Activated CD4-positive, CD25-positive, alpha-beta regulatory T cell (primary cell): Measurements from ENCODE around the gene HCLS1.
A peak's percentile ranks its signal among the peaks of the same experiment; 100 is the strongest.
"Not testable (repeated sequence)": the region's sequence is repeated elsewhere in the genome, so short reads cannot be mapped to it uniquely, and the experiment has no call there.

Experiments used
- DNase-seq, 4 experiments: peaks; one replicate each; lab custom pipeline; 2025; lab: John Stamatoyannopoulos, UW

The HCLS1 gene, protein sequence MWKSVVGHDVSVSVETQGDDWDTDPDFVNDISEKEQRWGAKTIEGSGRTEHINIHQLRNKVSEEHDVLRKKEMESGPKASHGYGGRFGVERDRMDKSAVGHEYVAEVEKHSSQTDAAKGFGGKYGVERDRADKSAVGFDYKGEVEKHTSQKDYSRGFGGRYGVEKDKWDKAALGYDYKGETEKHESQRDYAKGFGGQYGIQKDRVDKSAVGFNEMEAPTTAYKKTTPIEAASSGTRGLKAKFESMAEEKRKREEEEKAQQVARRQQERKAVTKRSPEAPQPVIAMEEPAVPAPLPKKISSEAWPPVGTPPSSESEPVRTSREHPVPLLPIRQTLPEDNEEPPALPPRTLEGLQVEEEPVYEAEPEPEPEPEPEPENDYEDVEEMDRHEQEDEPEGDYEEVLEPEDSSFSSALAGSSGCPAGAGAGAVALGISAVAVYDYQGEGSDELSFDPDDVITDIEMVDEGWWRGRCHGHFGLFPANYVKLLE

DNA sequence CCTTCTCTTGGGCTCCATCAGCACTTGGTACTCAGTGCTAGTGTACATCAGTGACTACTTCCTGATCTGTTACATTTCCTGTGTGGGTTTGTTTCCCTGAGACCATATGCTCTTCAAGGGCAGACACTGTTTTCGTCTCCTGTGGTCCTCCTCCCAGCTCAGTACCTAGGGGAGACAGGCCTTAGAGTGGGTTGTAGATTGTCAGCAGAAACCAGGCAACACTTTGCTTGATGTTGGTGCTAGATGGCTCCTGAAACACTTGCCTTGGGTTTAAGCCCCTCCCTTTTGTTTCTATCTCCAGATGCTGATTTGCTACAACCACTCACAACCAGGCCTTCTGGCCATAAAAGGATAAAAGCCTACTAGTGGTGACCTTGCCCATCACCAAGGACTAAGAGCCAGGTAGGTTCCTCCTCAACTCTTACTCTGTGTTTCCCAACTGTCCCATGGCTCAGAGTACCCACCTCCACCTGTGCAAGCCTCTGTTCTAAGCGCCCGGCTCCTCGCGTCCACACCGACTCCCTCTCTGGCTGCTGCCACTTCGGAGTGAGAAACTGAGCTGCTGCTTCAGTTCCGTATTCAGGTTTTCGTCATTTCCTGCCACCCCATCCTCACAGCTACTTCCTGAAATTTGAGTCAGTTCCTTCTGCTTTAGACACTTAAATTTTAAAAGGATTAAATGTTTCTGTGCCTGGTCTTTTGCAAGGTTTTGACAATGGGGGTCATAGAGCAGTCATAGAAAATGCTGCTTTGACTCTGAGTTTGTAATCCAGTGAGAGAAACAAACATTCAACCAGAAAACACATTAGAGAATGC, at the start of gene HCLS1:
HCLS1 (minus strand) TSS at position 548 of the 816 bp plus-strand sequence. CDS start 2,556 bp downstream, outside the sequence.
- DNase-seq: peak; percentile 39 to 47 (median 40)

DNA sequence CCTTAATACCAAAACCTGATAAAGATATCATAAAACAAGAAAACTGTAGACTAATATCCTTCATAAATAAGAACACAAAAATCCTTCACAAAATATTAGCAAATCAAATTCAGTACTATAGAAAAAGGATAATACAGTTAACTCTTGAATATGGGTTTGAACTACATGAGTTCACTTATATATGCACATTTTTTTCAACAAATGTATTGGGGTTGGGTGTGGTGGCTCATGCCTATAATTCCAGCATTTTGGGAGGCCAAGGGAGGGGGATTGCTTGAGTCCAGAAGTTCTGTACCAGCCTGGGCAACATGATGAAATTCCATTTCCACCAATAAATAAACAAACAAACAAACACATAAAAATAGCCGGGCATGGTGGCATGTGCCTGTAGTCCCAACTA, 49.6 kb upstream of the HCLS1 start:
- DNase-seq: no peak

DNA sequence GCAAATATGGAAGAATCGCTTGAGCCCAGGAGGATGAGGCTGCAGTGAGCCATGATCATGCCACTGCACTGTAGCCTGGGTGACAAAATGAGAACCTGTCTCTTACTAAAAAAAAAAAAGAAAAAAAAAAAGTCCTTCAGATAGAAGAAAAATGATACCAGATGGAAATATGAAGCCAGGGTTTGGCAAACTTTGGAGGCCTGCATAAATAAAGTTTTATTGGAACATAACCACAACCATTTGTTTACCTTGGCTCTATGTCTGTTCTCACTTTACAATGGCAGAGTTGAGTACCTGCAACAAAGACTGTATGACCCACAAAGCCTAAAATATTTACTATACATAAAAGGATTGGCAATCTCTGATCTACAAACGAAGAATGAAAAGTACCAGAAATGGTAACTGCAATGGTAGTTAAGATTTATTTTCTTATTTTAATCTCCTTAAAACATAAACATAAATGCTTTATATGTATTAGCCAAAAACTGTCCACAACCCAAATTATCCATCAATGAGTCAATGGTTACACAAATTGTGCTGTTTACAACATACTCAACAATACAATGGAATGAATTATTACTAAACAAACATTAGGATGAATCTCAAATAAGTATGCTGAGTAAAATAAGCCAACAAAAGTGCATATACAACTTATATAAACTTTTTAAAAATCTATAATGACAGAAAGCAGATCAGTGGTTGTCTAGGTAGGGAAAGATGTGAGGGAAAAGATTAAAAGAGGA, 47.0 kb upstream of the HCLS1 start:
- DNase-seq: no peak

DNA sequence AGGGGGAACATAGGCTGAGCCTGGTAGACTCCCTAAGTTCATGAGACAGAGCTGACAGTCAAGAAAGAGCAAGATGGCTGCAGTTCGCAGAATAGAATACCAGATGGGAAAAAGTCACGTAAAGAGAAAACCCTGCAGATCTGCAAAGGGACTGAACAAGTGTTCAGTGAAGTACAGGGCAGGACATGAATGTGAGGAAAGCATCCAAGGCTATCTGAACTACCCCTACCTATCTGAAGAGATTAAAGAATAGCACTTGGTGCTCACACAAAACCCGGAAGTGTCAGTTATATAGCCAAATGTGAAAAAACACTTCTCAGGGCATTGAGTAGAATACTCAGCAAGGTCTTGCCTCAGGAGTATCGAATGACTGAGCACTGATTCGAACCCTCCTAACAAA, 44.8 kb upstream of the HCLS1 start:
- no peak for DNase-seq

DNA sequence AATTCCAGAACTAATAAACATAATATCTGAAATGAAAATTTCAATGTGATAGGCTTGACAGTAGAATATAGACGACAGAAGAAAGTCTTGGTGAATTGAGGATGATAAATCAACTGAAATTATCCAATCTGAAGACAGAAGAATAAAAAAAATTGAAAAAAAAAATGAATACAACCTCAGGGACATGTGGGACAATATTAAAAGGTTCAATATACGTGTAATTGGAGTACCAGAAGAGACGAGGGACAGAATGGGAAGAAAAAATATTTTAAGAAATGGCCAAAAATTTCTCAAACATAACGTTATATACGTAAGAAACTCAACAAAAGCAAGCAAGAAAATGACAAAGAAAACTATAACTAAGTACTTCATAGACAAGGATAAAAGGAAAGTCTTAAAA, 43.3 kb upstream of the HCLS1 start:
- no peak for DNase-seq

DNA sequence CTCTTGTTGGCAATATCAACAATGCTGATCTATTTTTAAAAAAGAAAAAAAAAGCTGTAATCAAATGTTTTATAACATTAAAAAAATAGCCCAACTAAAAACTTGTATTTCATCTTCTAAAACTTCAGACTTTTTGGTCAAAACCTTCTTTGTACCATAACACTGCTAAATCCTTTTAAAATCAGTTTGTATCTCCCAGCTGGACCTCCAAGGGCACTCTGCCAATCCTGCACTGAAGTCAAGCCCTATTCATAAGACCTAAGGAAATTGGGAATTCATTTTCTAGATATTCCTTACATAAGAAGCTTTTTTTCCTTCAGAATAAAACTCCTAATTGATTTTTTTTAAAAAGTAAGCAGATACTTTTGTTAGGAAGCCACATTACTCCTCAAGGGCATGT, 38.2 kb upstream of the HCLS1 start:
- DNase-seq: no peak

DNA sequence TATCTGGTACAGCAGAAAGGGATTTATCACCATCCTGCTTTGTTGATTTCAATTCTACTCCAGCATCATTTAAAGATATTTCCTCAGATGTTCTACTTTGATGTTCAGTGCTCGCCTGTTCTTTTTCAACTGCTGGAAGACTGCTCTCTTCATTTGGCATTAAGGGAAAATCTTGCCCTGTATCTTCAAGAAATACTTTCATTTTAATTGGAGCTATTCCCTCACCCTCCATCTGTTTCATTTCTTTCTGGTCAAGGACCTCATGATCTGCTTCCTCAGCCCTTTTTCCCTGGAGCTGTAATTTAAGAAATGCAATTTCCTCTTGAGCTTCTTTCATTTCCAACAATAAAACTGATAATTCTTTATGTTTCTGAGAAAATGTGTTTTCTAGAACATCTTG, 37.8 kb upstream of the HCLS1 start:
- no peak for DNase-seq

DNA sequence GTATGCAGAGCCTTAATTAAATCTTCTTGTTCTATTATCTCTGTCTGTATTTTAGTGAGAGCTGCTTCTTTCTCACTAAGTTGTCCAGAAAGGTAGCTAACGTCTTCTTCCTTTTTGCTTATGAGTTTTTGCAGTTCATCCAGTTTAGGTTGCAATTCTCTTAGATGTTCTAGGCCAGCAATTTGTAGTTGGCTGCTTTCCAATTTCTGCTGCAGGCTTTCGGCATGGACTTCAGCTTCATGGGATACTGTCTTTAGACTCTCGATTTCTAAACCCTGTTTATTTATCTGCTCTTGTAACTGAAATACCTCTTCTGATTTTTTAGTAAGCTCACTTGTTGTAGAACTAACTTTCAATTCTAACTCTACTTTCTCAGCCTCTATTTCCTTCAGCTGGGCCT, 35.5 kb upstream of the HCLS1 start:
- no peak for DNase-seq

DNA sequence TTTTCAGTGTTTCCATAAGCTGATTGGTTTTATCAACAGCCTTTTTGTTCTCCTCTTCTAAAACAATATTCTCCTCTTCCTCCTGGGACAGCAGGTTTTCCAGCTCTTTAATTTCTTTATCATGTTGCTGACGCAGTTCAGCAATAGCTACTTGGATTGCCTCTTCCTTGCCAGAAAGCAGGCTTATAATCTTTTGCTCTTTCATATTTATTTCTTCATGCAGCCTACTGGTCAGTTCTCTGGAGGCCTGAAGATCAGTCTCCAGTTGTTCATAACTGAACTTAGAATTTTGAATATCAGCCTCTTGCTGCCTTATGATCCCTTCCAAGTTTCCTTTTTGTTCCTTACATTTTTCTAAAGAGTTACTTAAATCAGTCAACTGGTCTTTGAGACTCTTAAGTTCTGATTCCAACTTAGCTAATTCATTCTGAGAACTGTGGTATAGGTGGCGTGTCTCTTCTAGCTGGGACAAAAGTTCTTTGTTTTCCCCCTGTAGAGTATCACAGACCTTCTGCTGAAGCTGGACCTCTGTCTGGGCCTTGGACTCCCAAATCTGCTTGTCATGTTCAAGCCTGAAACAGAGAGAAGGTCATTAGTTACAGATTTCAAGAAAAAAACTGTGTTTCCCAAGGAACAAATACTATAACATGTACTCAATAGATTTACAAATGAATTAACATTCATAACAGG, 31.5 kb upstream of the HCLS1 start:
- no peak for DNase-seq

DNA sequence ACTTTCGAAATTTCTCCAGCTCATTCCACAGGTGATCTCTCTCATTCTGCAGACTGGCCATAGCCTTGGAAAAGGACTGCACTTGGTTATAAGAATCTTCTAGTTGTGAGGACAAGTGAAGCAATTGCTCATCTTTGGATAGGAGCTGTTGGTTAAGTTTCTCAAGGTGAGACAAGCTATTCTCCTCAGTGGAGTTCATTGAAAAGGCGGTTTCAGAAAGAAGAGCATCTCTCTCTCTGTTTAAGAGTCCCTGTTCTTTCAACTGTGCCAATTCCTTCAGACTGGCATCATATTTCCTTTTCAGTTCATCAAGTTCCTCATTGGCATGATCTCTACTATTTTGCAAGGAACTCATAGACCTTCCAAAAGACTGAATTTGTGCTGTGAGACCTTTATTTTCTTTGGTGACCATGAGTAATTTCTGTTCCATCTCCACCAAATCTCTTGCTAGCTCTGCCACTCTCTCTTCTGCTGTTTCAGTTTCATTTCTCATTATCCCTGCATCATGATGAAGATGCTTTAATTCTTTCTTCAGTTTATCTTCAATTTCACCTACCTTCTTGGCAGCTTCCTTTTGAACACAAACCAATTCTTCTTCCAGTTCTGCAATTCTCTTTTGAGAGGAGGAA, 30.2 kb upstream of the HCLS1 start:
- DNase-seq: no peak

DNA sequence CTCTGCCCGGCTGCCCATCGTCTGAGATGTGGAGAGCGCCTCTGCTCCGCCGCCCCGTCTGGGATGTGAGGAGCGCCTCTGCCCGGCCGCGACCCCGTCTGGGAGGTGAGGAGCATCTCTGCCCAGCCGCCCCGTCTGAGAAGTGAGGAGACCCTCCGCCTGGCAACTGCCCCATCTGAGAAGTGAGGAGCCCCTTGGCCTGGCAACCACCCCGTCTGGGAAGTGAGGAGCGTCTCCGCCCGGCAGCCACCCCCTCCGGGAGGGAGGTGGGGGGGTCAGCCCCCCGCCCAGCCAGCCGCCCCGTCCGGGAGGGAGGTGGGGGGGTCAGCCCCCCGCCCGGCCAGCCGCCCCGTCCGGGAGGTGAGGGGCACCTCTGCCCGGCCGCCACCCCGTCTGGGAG, 28.0 kb upstream of the HCLS1 start:
- not testable (repeated sequence) for DNase-seq

DNA sequence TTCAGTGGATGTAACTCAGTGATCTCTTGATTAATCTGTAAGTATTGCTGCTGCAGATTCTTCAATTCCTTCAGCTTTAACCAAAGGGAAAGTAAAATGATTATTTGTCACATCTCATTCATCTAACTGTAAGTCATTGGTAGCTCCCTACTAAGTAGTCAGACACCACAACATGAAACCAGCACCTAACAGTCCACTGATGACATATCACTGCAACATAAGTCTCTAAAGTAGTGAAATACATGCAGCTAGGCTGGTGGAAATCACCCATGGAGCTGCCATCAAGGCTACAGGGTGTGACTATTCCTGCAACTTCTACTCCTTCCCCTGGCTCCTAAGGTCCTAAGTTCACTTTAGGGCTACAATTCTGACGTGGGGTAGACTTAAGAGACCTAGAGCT, 21.1 kb upstream of the HCLS1 start:
- no peak for DNase-seq

DNA sequence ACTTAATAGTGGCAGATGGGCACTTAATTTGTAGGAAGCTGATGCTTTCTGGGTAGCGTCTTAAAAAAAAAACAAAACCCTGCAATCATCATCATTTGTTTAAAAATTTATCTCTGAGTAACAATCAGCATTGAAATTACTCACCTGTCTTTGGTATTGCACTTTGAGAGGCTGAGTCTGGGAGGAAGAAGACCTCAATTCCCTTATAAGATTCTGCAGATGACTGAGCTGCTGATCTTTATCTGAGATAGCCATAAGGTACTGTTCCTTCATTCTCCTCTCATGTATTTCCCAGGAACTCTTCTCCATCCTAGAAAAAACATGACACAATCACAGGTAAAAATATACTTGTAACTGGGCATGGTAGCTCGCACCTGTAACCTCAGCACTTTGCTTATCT, 16.4 kb upstream of the HCLS1 start:
- DNase-seq: no peak

DNA sequence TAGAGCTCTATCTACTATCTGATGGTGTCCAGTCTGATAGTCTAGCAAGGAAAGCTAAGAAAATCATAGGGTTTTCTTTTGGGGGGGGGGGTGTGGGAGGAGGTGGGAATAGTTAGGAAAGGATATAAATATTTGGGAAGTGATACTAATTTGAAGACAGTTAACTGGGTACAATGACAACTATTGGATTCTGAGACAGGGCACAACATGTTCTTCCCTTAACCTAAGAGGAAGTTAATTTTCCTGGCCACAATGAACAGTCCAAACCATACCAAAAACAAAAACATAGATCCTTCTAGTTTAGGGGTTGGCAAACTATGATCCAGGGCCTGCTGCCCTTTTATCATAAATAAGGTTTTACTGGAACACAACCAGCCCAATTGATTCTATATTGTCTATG, 10.0 kb upstream of the HCLS1 start:
- DNase-seq: no peak

DNA sequence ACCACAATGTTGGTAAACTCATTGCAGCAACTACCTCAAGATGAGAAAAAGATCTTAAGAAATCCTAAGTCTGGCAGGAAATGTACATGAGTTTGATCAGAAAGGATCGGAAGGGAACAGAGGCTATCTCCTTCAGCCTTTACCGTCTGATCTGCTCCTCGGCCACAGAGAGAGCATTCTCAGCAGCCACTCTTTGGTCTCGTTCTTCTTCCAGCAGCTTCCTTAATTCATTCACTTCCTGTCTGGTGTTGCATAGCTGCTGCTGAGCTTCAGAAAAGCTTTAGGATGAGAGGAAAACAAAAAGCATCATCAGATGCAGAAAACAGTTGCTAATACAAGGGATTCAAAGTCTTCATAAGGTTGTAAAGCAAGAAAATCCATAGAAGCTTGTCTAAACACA, 6.6 kb upstream of the HCLS1 start:
- DNase-seq: no peak

DNA sequence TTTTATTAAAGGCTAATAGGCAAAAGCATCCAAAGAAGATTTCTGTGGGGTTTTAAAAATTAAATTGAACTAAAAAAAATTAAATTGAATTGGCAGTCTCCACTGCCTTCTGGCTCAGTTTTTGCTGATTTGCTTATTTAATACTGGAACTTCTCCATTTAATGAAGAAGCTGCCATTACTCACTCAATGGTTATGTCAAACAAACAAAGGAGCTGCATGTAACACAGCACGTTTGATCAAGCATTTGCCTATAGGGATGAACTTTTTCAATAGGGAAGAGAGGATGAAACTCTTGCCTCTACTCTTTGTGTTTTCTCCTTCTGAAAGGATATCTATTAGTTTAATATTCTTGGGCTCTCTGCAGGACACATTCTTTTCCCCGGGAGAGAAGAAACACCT, 4.8 kb upstream of the HCLS1 start:
- no peak for DNase-seq

DNA sequence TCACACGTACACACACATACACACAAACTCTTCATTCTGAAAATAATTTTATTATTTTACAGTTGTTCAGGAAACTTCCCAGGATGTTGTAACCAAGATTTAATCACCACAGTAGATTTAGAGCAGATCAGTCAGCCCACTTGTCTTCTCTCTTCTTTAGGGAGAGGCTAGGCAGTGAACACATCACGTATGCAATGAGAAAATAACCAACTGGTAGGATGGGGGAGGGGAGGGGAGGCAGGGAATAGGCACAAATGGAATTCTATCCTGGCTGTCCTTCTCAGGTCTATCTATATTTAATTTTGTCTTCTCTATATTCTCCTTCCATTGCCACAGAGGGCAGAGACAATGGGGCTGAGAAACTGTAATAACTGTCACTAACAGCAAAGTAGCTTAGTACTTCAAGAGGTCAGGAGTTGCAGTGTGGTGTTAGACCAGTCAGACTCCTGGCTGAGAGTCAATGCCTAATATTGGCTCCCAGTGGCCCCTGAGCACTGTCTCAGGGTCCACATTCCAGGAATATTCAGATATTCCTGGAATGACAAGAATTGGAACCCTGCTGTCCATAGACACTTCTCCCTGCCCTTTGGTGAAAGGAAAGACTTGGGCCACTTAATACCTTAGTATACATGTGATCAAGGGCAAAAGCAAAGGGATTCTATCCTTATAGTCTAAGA, 2.6 kb upstream of the HCLS1 start:
- DNase-seq: no peak

DNA sequence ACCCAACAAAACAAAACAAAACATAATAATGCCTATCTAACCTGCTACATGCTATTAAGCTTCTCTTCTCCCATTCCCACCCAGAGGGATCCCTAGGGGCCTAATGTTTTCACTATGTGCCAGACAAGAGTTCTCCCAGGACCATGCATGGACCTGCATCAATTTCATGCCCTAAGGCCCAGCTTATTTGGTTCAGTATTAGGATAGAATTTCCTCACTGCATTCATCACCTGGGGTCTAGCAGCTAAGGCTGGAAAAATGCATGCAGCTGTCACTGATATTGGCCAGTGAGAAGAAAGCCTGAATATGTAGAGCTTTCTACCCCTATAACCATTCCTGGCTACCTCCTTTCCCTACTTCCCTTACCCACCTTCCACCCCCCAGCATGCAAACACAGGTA, 2.0 kb upstream of the HCLS1 start:
- no peak for DNase-seq

DNA sequence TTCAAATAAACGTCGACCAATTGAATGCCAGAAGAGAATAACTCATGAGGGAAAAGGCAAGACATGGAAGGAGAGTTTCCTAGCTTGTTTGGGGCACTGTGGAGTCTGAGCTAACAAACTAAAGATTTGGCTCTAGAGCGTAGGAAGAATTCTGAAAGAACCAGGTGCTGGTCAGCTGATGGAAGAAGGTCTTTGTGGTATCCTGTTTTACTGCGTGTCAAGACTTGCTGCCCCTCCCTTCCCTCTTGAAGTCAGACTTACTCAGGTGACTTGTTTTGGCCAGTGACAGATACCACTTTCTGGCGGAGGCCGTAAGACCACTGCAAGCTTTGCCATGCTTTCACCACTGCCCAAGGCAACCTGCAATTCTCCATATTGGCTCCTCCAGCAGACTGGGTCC, 673 bp upstream of the HCLS1 start:
- DNase-seq: no peak

DNA sequence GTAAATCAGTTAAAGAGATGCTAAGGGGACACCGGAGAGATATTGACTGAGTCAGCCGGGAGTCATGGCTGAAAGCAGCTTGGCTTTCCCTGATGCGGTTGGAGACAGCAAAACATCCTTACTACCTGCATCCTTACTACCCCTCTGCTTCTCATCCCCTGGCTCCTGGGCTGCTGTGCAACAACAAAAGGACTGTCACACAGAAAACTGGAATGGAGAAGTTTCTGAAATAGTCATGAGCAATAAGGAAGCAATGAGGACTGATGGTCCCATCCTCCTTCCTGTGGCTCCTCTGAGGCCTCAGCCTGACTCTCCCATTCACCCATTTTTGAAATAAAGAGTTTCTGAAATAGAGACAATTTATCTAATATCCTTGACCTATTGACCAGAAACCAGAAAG, 1.1 kb downstream of the HCLS1 start:
- no peak for DNase-seq
